ENCODE measurements around the gene DCAF11. TPM values are rescaled to one million over a fixed set of nuclear protein-coding genes. Genes with fewer than 3 reads are reported as not detected.

DCAF11 gene
- total and polyA plus RNA-seq, 2 of the 13 experiments (the other 11 are each of a cell fraction or from before 2014, with no cell fraction given) = 150 to 257 TPM

DNA sequence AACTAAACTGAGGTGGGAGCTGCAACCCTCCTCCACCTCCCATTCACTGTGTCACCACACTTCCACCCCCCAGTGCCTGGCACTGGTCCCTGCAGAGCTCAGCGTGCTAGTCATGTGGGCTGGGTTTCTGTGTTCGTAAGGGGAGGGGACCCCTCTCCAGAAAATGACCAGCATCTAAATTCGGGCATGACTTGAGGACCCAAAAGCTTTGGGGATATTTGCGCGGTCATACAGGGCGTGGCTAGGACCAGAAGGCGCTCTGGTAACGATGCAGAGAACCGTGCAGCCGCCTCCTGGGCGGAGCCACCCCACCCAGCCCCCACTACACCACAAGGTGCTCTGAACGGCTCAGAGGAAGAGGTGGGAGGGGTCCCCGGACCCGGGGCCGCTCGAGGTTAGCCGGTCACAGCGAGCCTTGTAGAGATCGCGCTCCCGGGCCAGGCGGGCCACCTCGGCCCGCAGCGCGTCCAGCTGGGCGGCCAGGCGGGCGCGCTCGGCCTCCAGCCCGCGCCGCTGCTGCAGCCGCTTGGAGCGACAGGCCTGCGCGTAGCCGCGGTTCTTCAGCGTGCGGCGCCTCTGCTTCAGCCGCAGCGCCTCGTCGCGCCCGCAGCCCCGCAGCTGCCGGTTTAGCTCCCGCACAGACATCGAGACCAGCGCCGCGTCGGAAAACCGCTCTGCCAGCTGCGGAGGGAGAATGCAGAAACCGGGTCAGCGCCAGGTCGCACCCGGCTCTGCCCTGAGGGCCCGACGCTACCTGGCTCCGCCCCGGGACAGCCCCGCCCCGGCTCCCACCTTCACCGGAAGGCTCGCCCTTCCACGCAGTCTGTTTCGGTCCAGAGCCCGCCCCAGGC is 33.5 kb upstream of the DCAF11 start (continued):
- no peak; the same call in 1 of the 2 replicates for TF ChIP-seq GMEB1 (CRISPR knock-in tag; IDR thresholded peaks at IDR 0.05; ENCODE audit: borderline replicate concordance)
- TF ChIP-seq, protein P1, sequence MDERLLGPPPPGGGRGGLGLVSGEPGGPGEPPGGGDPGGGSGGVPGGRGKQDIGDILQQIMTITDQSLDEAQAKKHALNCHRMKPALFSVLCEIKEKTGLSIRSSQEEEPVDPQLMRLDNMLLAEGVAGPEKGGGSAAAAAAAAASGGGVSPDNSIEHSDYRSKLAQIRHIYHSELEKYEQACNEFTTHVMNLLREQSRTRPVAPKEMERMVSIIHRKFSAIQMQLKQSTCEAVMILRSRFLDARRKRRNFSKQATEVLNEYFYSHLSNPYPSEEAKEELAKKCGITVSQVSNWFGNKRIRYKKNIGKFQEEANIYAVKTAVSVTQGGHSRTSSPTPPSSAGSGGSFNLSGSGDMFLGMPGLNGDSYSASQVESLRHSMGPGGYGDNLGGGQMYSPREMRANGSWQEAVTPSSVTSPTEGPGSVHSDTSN (CRISPR knock-in tag; IDR thresholded peaks at IDR 0.05) = no peak
- TF ChIP-seq ZNF414 (CRISPR knock-in tag; IDR thresholded peaks at IDR 0.05) = 0 out of 2 replicates have a peak, but pooled peaks have one; percentile 42
- TF ChIP-seq, protein P2, sequence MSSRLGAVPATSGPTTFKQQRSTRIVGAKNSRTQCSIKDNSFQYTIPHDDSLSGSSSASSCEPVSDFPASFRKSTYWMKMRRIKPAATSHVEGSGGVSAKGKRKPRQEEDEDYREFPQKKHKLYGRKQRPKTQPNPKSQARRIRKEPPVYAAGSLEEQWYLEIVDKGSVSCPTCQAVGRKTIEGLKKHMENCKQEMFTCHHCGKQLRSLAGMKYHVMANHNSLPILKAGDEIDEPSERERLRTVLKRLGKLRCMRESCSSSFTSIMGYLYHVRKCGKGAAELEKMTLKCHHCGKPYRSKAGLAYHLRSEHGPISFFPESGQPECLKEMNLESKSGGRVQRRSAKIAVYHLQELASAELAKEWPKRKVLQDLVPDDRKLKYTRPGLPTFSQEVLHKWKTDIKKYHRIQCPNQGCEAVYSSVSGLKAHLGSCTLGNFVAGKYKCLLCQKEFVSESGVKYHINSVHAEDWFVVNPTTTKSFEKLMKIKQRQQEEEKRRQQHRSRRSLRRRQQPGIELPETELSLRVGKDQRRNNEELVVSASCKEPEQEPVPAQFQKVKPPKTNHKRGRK (CRISPR knock-in tag; IDR thresholded peaks at IDR 0.05) = no peak
- no peak for TF ChIP-seq ELF4 (CRISPR knock-in tag; IDR thresholded peaks at IDR 0.05; ENCODE audit: borderline replicate concordance)
- no peak; the same call in 1 of the 2 replicates for TF ChIP-seq HOXA9 (CRISPR knock-in tag; IDR thresholded peaks at IDR 0.05; ENCODE audit: borderline replicate concordance)
- no peak for TF ChIP-seq ZNF280D (CRISPR knock-in tag; IDR thresholded peaks at IDR 0.05)
- TF ChIP-seq ZNF432 (CRISPR knock-in tag; IDR thresholded peaks at IDR 0.05; ENCODE audit: borderline replicate concordance) = no peak
- no peak for TF ChIP-seq ZNF260 (CRISPR knock-in tag; IDR thresholded peaks at IDR 0.05; ENCODE audit: borderline replicate concordance, low read depth)
- no peak for TF ChIP-seq GTF2F1 (IDR thresholded peaks at IDR 0.05; ENCODE audit: low read length)
- no peak for TF ChIP-seq GATAD2A (CRISPR knock-in tag; IDR thresholded peaks at IDR 0.05)
- TF ChIP-seq PHF20 (CRISPR knock-in tag; IDR thresholded peaks at IDR 0.05) = 0 out of 2 replicates have a peak, but pooled peaks have one; percentile 12
- TF ChIP-seq MED8 (CRISPR knock-in tag; IDR thresholded peaks at IDR 0.05; ENCODE audit: insufficient replicate concordance) = no peak
- peak; percentile 94; the same call in 1 of the 2 replicates for TF ChIP-seq MATR3 (CRISPR knock-in tag; IDR thresholded peaks at IDR 0.05)
- TF ChIP-seq ZNF460 (CRISPR knock-in tag; IDR thresholded peaks at IDR 0.05; ENCODE audit: borderline replicate concordance) = no peak
- no peak for TF ChIP-seq TBL1XR1 (IDR thresholded peaks at IDR 0.05; ENCODE audit: borderline replicate concordance, low read length, partially characterized antibody)
- TF ChIP-seq ZNF710 (CRISPR knock-in tag; IDR thresholded peaks at IDR 0.05; ENCODE audit: borderline replicate concordance) = peak; percentile 58; the same call in 1 of the 2 replicates
